ENCODE measurements around the gene NT5C2. TPM values are rescaled to one million over a fixed set of nuclear protein-coding genes. Genes with fewer than 3 reads are reported as not detected.
A peak's percentile ranks its signal among the peaks of the same experiment; 100 is the strongest.

NT5C2 gene
- total RNA-seq, 1 donor from 2014 or later: 81.0 TPM

DNA sequence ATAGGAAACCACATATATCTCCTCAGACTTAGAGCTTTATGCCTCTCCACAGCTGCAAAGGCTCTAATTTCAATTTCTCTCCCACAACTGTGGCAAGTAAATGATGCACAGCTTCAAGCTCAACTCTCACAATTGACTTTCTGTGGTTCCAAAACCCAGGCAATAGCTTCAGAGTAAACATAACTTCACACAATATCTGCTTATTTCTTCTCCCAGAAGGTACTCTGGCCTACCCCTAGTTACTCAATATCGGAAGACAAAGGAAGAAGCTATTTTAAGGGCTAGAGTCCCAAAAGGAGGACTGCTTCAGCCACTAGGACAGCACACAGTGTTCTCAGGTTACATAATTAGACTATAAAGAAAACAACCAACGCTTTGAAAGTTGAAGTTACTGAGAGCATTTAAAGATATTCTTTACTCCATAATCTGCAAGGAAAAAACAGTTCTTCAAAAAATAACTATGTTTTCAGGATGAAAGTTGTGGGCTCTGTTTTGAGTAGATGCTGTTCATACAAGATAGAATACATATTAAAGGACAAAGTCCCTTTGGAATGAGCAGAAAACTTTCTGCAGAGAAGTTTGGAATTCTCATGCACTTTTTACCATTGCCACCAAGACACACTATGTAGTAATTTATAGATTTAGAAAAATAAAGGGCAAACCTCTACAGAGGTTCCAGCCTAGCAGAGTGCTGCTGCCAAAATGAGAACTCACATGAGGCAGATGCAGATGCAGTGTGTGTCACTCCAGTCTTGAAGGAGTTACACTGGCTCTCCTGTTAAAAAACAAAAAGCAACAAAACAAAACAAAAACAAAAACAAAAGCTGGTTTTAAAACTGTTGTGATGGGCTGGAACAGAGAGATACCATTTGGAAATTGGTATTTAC, 81.8 kb downstream of the NT5C2 start:
- Mint-ChIP-seq H3K27me3 (ENCODE audit: low read depth) (no peaks in the 10 kb centered on the region), H3K9me3 (ENCODE audit: low read depth) (no peaks in the 10 kb centered on the region), H3K4me3 (ENCODE audit: unreplicated experiment) (peak overlapping the region; percentile 3), H3K27ac (ENCODE audit: unreplicated experiment) (peak overlapping the region; percentile 84), H3K4me1 (ENCODE audit: low read depth) (peaks cover 43% of the 10 kb centered on the region), H3K36me3 (ENCODE audit: low read depth) (peaks cover under 1% of the 10 kb centered on the region)
- DNase-seq (ENCODE audit: low spot score): no peak
- TF ChIP-seq, protein P1, sequence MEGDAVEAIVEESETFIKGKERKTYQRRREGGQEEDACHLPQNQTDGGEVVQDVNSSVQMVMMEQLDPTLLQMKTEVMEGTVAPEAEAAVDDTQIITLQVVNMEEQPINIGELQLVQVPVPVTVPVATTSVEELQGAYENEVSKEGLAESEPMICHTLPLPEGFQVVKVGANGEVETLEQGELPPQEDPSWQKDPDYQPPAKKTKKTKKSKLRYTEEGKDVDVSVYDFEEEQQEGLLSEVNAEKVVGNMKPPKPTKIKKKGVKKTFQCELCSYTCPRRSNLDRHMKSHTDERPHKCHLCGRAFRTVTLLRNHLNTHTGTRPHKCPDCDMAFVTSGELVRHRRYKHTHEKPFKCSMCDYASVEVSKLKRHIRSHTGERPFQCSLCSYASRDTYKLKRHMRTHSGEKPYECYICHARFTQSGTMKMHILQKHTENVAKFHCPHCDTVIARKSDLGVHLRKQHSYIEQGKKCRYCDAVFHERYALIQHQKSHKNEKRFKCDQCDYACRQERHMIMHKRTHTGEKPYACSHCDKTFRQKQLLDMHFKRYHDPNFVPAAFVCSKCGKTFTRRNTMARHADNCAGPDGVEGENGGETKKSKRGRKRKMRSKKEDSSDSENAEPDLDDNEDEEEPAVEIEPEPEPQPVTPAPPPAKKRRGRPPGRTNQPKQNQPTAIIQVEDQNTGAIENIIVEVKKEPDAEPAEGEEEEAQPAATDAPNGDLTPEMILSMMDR (IDR thresholded peaks at IDR 0.05): peak; percentile 28

DNA sequence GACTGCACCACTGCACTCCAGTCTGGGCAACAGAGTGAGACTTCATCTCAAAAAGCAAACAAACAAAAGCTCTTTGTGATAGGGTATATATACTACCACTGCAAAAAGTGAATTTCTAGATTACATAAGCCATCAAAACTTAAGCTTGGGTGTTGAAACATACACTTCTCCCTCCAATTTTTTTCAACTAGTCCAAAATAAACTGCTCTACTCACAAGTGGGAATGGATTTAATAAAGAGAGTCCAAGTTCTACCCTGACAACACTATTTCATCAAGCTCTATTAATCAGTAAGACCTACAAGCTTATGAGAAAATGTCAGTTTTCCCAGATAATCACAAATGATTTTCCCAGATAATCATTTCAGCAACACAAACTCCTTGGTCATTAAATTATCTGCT, 82.7 kb downstream of the NT5C2 start:
- no peak for DNase-seq (ENCODE audit: low spot score)
- TF ChIP-seq, protein P1 (IDR thresholded peaks at IDR 0.05): no peak
- no peaks in the 10 kb centered on the region for H3K9me3 Mint-ChIP-seq (ENCODE audit: low read depth)

DNA sequence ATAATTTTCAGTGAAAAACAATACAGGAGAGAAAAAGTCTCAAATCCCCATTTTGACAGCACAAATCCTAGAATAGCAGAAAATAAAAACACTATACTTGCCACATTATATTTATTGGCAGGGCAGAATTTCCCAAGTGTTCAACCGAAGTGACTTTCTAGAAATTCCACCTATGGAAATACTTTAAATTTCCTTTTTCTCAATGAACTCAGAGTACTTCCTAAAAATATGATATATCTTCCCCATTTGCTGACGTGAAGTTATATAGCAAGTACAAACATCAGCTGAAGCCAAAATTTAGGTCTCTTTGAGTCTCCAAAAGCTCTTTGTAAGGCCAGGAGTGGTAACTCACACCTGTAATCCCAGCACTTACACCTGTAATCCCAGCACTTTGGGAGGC, 83.3 kb downstream of the NT5C2 start:
- H3K4me1 Mint-ChIP-seq (ENCODE audit: low read depth): peaks cover 43% of the 10 kb centered on the region
- DNase-seq (ENCODE audit: low spot score): no peak
- peaks cover 2% of the 10 kb centered on the region for H3K36me3 Mint-ChIP-seq (ENCODE audit: low read depth)
- no peaks in the 10 kb centered on the region for H3K9me3 Mint-ChIP-seq (ENCODE audit: low read depth)
- H3K4me3 Mint-ChIP-seq (ENCODE audit: unreplicated experiment): no peak overlapping the region
- TF ChIP-seq, protein P1 (IDR thresholded peaks at IDR 0.05): no peak
- no peaks in the 10 kb centered on the region for H3K27me3 Mint-ChIP-seq (ENCODE audit: low read depth)
- no peak overlapping the region for H3K27ac Mint-ChIP-seq (ENCODE audit: unreplicated experiment)

More for the DNA sequence above, 82.7 kb downstream of the NT5C2 start:
- Mint-ChIP-seq H3K27ac (ENCODE audit: unreplicated experiment) (no peak overlapping the region), H3K4me3 (ENCODE audit: unreplicated experiment) (no peak overlapping the region), H3K27me3 (ENCODE audit: low read depth) (no peaks in the 10 kb centered on the region), H3K4me1 (ENCODE audit: low read depth) (peaks cover 43% of the 10 kb centered on the region), H3K36me3 (ENCODE audit: low read depth) (peaks cover 2% of the 10 kb centered on the region)

DNA sequence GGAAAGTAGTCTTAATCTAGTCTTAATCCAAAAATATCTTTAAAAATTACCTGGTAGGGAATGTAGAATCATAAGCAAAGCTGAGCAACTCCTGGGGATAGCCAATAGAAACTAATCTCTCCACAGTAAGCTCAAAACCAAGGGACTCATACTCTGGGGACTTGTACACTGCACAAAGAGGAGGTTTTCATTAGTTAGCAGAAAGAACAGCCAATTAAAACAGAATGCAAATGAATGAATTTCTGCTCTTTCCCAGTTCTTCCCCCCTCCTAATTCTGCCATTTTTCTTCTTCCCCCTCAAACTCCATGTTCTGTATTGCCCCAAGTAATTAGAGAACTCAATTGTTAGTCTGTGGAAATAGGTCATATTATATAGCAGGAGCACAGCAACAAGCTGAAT, 86.5 kb downstream of the NT5C2 start:
- Mint-ChIP-seq H3K27me3 (ENCODE audit: low read depth) (no peaks in the 10 kb centered on the region), H3K4me1 (ENCODE audit: low read depth) (peaks cover 34% of the 10 kb centered on the region), H3K9me3 (ENCODE audit: low read depth) (no peaks in the 10 kb centered on the region), H3K4me3 (ENCODE audit: unreplicated experiment) (no peak overlapping the region), H3K36me3 (ENCODE audit: low read depth) (peaks cover 15% of the 10 kb centered on the region), H3K27ac (ENCODE audit: unreplicated experiment) (no peak overlapping the region)
- TF ChIP-seq, protein P1 (IDR thresholded peaks at IDR 0.05): no peak
- DNase-seq (ENCODE audit: low spot score): no peak

DNA sequence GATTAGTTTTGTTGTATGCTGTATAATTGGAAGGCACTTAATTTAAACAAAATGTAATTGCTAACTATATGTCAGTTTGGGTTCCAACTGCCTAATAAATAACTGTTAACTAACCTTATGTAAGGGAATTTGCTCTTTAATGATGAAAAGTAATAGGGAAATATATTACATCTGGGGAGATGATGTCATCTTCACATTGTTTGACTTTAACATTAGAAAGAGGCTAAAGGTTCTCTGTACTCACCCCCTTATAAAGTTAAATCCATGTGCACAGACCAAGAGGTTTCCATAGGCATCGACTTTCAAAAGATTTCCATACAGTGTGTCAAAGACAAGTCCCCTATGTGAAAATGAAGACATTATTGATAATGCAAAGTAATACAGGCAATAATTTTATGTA, 87.6 kb downstream of the NT5C2 start:
- TF ChIP-seq, protein P1 (IDR thresholded peaks at IDR 0.05): no peak
- H3K36me3 Mint-ChIP-seq (ENCODE audit: low read depth): peaks cover 17% of the 10 kb centered on the region
- no peaks in the 10 kb centered on the region for H3K9me3 Mint-ChIP-seq (ENCODE audit: low read depth)
- H3K4me3 Mint-ChIP-seq (ENCODE audit: unreplicated experiment): no peak overlapping the region
- no peak overlapping the region for H3K27ac Mint-ChIP-seq (ENCODE audit: unreplicated experiment)
- no peaks in the 10 kb centered on the region for H3K27me3 Mint-ChIP-seq (ENCODE audit: low read depth)
- H3K4me1 Mint-ChIP-seq (ENCODE audit: low read depth): peaks cover 24% of the 10 kb centered on the region
- no peak for DNase-seq (ENCODE audit: low spot score)

Measured in chondrocyte (in vitro differentiated cells).